HG02759 (cell line): ENCODE results near the gene CERT1.
A peak's percentile ranks its signal among the peaks of the same experiment; 100 is the strongest.
"Not testable (repeated sequence)": the region's sequence is repeated elsewhere in the genome, so short reads cannot be mapped to it uniquely, and the experiment has no call there.

Experiments used
- ATAC-seq: cut with Tn5 transposase; IDR thresholded peaks from one replicate; pipeline ENCODE4 v1.9.1; 2021; ENCODE audit warnings: mild to moderate bottlenecking, moderate library complexity; ENCODE audit not compliant: unreplicated experiment

The CERT1 gene

GRCh38 chr5:75524591-75524990 is 13.2 kb upstream of the CERT1 start:
- no peak for ATAC-seq

GRCh38 chr5:75524071-75524470 is 12.6 kb upstream of the CERT1 start:
- peak; percentile 96 for ATAC-seq

DNA sequence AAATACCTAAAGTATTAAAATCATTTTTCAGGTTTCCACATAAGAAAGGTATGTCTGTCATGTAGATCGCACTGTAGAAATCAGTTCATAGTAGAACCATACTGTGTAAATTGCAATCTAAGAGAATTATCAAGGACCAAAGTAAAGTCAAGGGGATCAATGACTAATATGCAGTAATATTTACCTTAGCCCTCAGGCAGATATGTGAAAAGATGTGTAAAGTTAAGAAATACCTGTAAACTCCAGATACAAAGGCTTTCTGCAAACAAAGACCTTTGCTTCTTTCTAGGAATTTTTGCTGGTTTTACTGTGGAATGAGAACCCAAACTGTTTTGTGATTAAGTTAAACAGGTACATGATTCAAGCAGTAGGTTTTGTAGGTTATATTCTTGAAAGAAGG is 11.8 kb upstream of the CERT1 start:
- no peak for ATAC-seq

DNA sequence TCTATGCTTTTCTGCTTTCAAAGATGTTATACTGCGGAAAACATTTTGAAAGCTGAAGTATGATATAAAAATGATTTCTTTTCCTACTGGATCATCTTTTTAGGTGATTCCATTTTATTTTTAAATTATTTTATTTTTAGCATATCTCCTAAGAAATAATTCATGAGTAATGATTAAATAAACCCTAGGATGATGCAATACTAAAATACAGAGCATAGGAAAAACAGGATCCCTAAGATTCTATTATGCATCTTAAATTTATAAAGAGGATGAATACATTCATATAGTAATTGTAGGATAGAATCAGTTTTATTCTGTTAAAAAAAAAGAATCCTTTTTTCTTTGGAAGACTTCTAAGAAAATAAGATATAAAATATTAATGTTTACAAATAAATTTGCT is 11.1 kb upstream of the CERT1 start:
- no peak for ATAC-seq

GRCh38 chr5:75522025-75522424 is 10.6 kb upstream of the CERT1 start:
- ATAC-seq = no peak

GRCh38 chr5:75521195-75521594 is 9.8 kb upstream of the CERT1 start:
- no peak for ATAC-seq

- ATAC-seq = no peak
Observed at GRCh38 chr5:75519761-75520160, 8.3 kb upstream of the CERT1 start.

DNA sequence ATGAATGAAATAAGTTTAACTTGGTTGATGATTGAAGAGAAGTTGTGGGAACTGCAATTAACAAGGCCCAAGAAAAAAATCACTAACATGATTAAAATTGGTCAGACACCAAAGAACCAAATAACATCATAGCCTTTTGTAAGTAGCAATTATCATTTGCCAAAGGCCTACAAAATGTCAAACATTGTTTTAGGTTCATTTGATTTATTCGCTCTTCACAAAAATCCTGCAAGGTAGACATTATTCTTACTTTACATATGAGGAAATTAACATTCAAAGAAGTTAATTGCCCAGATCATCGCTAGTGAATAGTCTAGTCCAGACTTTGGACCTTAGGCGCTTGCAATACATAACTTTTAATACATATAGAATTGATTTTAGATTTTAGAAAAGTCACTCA is 2.9 kb upstream of the CERT1 start:
- no peak for ATAC-seq

DNA sequence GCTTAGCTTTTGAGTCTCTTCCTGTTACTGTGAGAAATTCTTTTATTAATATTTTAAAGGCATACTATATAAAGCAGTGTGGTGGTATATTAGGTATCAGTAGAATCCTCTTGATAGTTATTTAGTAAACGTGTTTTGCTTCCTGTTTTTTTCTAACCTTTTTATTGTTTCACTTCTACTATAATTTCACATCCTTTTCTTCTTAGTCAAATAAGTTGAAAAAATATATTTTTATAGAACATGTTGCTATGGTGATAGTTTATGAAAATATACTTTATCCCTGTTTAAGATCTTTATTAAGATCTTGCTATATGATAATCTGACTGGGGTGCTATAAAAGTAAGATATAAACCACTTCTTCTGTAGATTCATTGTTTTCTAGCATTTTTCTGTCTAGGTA is 2.4 kb upstream of the CERT1 start:
- ATAC-seq = no peak

GRCh38 chr5:75512383-75513074 is 1.1 kb upstream of the CERT1 start:
- no peak for ATAC-seq

DNA sequence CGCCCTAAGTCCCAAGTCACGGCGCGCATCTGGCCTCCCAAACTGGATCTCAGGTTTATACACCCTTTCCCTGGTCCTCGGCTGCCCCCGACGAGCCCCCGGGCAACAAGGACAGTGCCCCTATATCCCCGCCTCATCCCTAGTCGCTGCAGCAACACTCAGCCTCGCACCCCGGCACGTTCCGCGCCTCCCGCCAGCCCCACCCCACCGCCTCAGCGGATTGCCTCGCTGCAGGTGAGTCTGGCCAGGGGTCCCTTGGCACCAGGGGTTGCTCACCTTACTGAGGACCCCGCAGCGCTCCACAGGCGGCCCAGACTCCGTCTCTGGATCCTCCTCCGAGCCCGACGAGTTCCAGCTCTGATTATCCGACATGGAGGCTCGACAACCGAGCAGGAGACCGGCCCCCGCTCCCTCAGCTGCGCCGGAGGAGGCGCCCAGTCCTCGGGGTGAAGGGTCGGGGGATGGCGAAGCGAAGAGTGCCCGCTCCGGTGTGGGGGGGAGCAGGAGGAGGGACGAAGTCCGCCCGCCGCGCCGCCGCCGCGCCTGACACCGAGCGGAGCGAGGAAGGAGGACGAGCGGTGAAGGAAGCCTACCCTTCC is 494 bp downstream of the CERT1 start:
- ATAC-seq = peak; percentile 30

DNA sequence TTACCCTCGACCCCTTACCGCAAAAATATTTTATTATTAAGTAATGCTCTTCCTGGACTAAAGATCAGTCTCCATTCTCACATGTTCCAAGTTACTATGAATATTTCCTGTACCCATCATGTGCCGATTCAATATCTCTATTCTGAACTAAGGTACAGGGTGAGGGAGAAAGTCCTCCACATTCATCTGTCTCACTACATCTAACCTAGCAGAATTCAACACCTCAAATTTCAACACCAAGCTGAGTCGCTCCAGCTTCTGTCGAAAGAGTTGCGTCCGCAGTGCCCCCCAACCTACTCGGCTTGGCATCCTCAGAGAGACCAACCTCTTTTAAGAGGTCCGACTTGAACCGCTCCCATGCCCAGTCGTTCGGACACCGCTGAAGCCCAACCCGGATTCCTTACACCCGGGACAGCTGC is 1.0 kb downstream of the CERT1 start:
- peak; percentile 2 for ATAC-seq

DNA sequence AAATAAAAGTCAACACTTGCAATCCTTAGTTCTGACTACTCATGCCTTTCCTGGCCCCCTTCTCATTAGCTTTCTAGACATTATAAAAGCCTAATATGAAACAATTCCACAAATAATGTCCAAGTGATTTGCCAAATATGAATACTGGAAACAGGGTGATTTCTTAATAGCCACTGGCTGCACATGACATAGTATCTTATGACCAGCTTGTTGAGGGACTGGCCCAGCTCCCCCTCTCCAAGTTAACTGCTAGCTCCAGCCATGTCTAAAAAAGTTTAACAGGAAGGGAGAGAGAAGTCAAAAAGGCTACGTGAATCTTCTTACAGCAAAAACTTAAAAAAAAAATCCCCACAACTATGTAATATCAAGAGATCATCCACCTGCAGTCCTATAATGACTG is 1.5 kb downstream of the CERT1 start:
- no peak for ATAC-seq

GRCh38 chr5:75509546-75509945 is 1.9 kb downstream of the CERT1 start:
- ATAC-seq = no peak

DNA sequence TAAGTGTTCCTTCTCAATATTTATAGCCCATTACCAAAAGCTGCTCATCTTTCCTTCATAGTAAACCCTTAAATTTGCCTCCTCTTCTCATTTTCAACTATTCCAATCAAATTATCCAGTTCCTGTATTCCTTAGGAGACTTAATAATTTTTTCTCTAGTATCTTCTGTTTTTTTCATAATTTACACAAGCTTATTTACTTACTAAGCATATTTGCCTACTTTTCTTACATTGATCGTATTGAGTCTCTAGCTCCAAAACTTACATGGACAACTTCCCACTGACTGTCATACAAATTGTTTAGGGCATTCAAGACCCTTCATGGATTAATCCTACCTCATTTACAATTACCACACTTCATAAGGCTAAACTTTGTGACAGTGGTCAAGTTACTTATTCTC is 3.6 kb downstream of the CERT1 start:
- no peak for ATAC-seq

- not testable (repeated sequence) for ATAC-seq
Observed at GRCh38 chr5:75505112-75505511, 6.3 kb downstream of the CERT1 start.

GRCh38 chr5:75498875-75499274 is 12.6 kb downstream of the CERT1 start:
- not testable (repeated sequence) for ATAC-seq

DNA sequence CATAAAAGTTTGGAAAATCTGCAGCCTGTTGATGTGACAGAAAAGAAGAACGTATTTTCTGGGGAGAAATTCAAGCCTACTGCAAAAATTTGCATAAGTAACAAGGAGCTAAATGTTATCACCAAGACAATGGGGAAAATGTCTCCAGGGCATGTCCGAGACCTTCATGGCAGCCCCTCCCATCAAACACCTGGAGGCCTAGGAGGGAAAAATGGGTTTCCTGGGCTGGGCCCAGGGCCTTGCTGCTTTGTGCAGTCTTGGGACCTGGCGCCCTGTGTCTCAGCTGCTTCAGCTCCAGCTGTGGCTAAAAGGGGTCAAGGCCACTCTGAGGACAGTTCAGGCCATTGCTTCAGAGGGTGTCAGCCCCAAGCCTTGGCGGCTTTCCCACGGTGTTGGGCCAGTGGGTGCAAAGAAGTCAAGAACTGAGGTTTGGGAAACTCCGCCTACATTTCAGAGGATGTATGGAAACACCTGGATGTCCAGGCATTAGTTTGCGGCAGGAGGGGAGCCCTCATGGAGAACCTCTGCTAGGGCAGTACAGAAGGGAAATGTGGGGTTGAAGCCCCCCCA is 13.1 kb downstream of the CERT1 start:
- ATAC-seq = no peak

DNA sequence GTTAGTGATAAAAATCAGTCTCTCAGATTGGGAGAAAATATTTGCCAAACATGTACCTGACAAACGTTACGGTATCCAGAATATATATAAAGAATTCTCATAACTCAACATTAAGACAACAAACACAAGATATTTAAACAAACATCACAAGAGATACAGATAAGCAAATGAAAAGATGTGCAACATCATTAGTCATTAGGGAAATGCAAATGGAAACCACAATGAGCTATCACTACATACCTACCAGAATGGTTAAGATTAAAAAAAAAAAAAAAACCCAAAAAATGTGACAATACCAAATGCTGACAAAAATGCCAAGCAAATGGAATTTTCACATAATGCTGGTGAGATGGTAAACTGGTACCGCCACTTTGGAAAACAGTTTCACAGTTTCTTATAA is 15.4 kb downstream of the CERT1 start:
- no peak for ATAC-seq

GRCh38 chr5:75491621-75492020 is 19.8 kb downstream of the CERT1 start:
- ATAC-seq = no peak

DNA sequence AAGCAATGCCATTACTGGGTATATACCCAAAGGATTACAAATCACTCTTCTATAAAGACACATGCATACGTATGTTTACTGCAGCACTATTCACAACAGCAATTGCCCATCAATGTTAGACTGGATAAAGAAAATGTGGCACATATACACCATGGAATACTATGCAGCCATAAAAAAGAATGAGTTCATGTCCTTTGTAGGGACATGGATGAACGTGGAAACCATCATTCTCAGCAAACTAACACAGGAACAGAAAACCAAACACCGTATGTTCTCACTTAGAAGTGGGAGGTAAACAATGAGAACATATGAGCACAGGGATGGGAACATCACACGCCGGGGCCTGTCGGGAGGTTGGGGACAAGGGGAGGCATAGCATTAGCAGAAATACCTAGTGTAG is 21.6 kb downstream of the CERT1 start:
- ATAC-seq = not testable (repeated sequence)

- no peak for ATAC-seq
Observed at GRCh38 chr5:75484605-75485004, 26.8 kb downstream of the CERT1 start.

DNA sequence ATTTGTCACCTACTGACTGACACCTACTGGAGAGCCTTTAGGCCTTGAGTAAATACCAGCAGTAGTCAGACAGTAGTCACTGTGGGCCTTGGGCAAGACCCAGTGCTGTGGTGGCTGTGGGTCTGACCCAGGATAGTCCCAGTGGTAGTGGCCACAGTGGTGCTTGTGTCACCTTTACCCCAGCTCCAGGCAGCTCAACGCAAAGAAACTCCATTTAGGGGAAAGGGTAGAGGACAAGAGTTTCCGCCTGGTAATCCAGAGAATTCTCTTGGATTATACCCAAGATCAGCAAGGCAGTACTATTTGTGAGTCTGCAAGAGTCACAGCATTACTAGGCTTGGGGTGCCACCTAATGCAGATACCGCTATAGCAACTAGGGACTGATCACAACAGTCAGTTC is 28.9 kb downstream of the CERT1 start:
- no peak for ATAC-seq
